HEK293 (cell line): ENCODE data around the gene ARL15.

ENCODE experiments used
- ATF2 ChIP-seq: fragments of 450-650 bp; formaldehyde crosslinking; IDR thresholded peaks from 2 replicates; pipeline ENCODE4 v1.5.1; 2016; ENCODE audit warnings: missing biosample characterization, missing genetic modification characterization, low read depth
- BCL11A ChIP-seq: fragments of 450-650 bp; formaldehyde crosslinking; IDR thresholded peaks from 2 replicates; pipeline ENCODE4 v1.5.1; 2016; ENCODE audit warnings: low read depth, missing biosample characterization, missing genetic modification characterization
- FEZF1 ChIP-seq: fragments of 450-650 bp; formaldehyde crosslinking; IDR thresholded peaks from 2 replicates; pipeline ENCODE4 v1.5.1; 2016; ENCODE audit warnings: missing biosample characterization, missing genetic modification characterization
- YY1 ChIP-seq: fragments of 450-650 bp; formaldehyde crosslinking; IDR thresholded peaks from 2 replicates; pipeline ENCODE4 v1.5.1; 2018; ENCODE audit warnings: missing biosample characterization, missing genetic modification characterization
- ZBTB49 ChIP-seq: fragments of 450-650 bp; formaldehyde crosslinking; IDR thresholded peaks from 2 replicates; pipeline ENCODE4 v1.5.1; 2016; ENCODE audit warnings: missing biosample characterization, missing genetic modification characterization, low read depth
- ZEB2 ChIP-seq: fragments of 450-650 bp; formaldehyde crosslinking; IDR thresholded peaks from 2 replicates; pipeline ENCODE4 v1.5.1; 2016; ENCODE audit warnings: missing biosample characterization, missing genetic modification characterization
- ZNF398 ChIP-seq: fragments of 450-650 bp; formaldehyde crosslinking; IDR thresholded peaks from 2 replicates; pipeline ENCODE4 v1.5.1; 2017; ENCODE audit warnings: missing biosample characterization, missing genetic modification characterization
- ZNF426 ChIP-seq: fragments of 450-650 bp; formaldehyde crosslinking; IDR thresholded peaks from 2 replicates; pipeline ENCODE4 v1.5.1; 2017; ENCODE audit warnings: missing biosample characterization, missing genetic modification characterization, mild to moderate bottlenecking, inconsistent platforms, moderate library complexity
- ZNF555 ChIP-seq: fragments of 450-650 bp; formaldehyde crosslinking; conservative IDR thresholded peaks from 2 replicates; pipeline ENCODE4 v1.5.1; 2017; ENCODE audit warnings: missing biosample characterization, mild to moderate bottlenecking, missing genetic modification characterization, inconsistent platforms
- ZNF660 ChIP-seq: fragments of 450-650 bp; IDR thresholded peaks from 2 replicates; pipeline ENCODE4 v1.5.1; 2018; ENCODE audit warnings: missing biosample characterization, mild to moderate bottlenecking, missing genetic modification characterization
- TF ChIP-seq, protein P1 (sequence below): fragments of 450-650 bp; formaldehyde crosslinking; IDR thresholded peaks from 2 replicates; pipeline ENCODE4 v1.5.1; 2016; ENCODE audit warnings: missing biosample characterization, missing genetic modification characterization
- TF ChIP-seq, protein P2 (sequence below): fragments of 450-650 bp; formaldehyde crosslinking; IDR thresholded peaks from 2 replicates; pipeline ENCODE4 v1.5.1; 2016; ENCODE audit warnings: missing biosample characterization, missing genetic modification characterization

- TF ChIP-seq, protein P1, sequence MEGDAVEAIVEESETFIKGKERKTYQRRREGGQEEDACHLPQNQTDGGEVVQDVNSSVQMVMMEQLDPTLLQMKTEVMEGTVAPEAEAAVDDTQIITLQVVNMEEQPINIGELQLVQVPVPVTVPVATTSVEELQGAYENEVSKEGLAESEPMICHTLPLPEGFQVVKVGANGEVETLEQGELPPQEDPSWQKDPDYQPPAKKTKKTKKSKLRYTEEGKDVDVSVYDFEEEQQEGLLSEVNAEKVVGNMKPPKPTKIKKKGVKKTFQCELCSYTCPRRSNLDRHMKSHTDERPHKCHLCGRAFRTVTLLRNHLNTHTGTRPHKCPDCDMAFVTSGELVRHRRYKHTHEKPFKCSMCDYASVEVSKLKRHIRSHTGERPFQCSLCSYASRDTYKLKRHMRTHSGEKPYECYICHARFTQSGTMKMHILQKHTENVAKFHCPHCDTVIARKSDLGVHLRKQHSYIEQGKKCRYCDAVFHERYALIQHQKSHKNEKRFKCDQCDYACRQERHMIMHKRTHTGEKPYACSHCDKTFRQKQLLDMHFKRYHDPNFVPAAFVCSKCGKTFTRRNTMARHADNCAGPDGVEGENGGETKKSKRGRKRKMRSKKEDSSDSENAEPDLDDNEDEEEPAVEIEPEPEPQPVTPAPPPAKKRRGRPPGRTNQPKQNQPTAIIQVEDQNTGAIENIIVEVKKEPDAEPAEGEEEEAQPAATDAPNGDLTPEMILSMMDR (tag by site-specific recombination), result no peak
- no peak for TF ChIP-seq ZBTB49 (tag by site-specific recombination)
- TF ChIP-seq YY1 (tag by site-specific recombination), result no peak
- TF ChIP-seq ZNF555 (tag by site-specific recombination), result no peak
- no peak for TF ChIP-seq BCL11A (tag by site-specific recombination)
- no peak for TF ChIP-seq FEZF1 (tag by site-specific recombination)
- TF ChIP-seq ZNF398 (tag by site-specific recombination), result no peak
- no peak for TF ChIP-seq ZNF426 (tag by site-specific recombination)
- TF ChIP-seq, protein P2, sequence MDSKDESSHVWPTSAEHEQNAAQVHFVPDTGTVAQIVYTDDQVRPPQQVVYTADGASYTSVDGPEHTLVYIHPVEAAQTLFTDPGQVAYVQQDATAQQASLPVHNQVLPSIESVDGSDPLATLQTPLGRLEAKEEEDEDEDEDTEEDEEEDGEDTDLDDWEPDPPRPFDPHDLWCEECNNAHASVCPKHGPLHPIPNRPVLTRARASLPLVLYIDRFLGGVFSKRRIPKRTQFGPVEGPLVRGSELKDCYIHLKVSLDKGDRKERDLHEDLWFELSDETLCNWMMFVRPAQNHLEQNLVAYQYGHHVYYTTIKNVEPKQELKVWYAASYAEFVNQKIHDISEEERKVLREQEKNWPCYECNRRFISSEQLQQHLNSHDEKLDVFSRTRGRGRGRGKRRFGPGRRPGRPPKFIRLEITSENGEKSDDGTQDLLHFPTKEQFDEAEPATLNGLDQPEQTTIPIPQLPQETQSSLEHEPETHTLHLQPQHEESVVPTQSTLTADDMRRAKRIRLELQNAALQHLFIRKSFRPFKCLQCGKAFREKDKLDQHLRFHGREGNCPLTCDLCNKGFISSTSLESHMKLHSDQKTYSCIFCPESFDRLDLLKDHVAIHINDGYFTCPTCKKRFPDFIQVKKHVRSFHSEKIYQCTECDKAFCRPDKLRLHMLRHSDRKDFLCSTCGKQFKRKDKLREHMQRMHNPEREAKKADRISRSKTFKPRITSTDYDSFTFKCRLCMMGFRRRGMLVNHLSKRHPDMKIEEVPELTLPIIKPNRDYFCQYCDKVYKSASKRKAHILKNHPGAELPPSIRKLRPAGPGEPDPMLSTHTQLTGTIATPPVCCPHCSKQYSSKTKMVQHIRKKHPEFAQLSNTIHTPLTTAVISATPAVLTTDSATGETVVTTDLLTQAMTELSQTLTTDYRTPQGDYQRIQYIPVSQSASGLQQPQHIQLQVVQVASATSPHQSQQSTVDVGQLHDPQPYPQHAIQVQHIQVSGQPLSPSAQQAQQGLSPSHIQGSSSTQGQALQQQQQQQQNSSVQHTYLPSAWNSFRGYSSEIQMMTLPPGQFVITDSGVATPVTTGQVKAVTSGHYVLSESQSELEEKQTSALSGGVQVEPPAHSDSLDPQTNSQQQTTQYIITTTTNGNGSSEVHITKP (tag by site-specific recombination), result no peak
- no peak for TF ChIP-seq ATF2 (tag by site-specific recombination)
- TF ChIP-seq ZEB2 (tag by site-specific recombination), result no peak
- no peak for TF ChIP-seq ZNF660 (tag by site-specific recombination)
Observed at GRCh38 chr5:54259090-54259489, 51.3 kb downstream of the ARL15 start.
